ENCODE measurements around the gene FAM219A.

The FAM219A gene

GRCh38 chr9:34482746-34483145 is 24.4 kb upstream of the FAM219A start:
- DNase-seq, result peak in 1 of 2 experiments; percentile 3

- peak in 1 of 2 experiments; percentile 14 for DNase-seq
Observed at GRCh38 chr9:34481620-34482019, 23.2 kb upstream of the FAM219A start.

GRCh38 chr9:34479431-34479866 is 21.1 kb upstream of the FAM219A start:
- no peak for DNase-seq

- DNase-seq, result no peak
Observed at GRCh38 chr9:34477541-34477940, 19.2 kb upstream of the FAM219A start.

- DNase-seq, result no peak
Observed at GRCh38 chr9:34475097-34475496, 16.7 kb upstream of the FAM219A start.

- DNase-seq, result no peak
Observed at GRCh38 chr9:34465468-34465867, 7.1 kb upstream of the FAM219A start.

- no peak for DNase-seq
Observed at GRCh38 chr9:34464571-34464970, 6.2 kb upstream of the FAM219A start.

GRCh38 chr9:34463901-34464232 is 5.5 kb upstream of the FAM219A start:
- no peak for DNase-seq

- peak; percentile 85 to 86 for DNase-seq
Observed at GRCh38 chr9:34463098-34463900, 4.9 kb upstream of the FAM219A start.

- DNase-seq, result no peak
Observed at GRCh38 chr9:34459941-34460340, 1.6 kb upstream of the FAM219A start.

- DNase-seq, result no peak
Observed at GRCh38 chr9:34459356-34459755, 986 bp upstream of the FAM219A start.

GRCh38 chr9:34458959-34459340 is 580 bp upstream of the FAM219A start:
- no peak for DNase-seq

- peak; percentile 50 to 52 for DNase-seq
Observed at GRCh38 chr9:34457266-34458012, 931 bp downstream of the FAM219A start.

GRCh38 chr9:34456746-34457145 is 1.6 kb downstream of the FAM219A start:
- no peak for DNase-seq

- DNase-seq, result no peak
Observed at GRCh38 chr9:34456151-34456550, 2.2 kb downstream of the FAM219A start.

- peak; percentile 44 to 51 for DNase-seq
Observed at GRCh38 chr9:34454571-34455065, 3.8 kb downstream of the FAM219A start.

GRCh38 chr9:34452568-34452967 is 5.8 kb downstream of the FAM219A start:
- DNase-seq, result no peak

GRCh38 chr9:34451545-34451944 is 6.8 kb downstream of the FAM219A start:
- DNase-seq, result peak; percentile 42 to 51

- no peak for DNase-seq
Observed at GRCh38 chr9:34451135-34451534, 7.2 kb downstream of the FAM219A start.

- no peak for DNase-seq
Observed at GRCh38 chr9:34450644-34451043, 7.7 kb downstream of the FAM219A start.

GRCh38 chr9:34446951-34447350 is 11.4 kb downstream of the FAM219A start:
- DNase-seq, result no peak

GRCh38 chr9:34446468-34446891 is 11.9 kb downstream of the FAM219A start:
- no peak for DNase-seq

GRCh38 chr9:34443976-34444375 is 14.4 kb downstream of the FAM219A start:
- DNase-seq, result no peak

- no peak for DNase-seq
Observed at GRCh38 chr9:34443533-34443932, 14.8 kb downstream of the FAM219A start.
